Measurements from ENCODE around the gene CORT. TPM values are rescaled to one million over a fixed set of nuclear protein-coding genes. Genes with fewer than 3 reads are reported as not detected.

CORT gene
- total RNA-seq, 1 donor from 2014 or later: not detected

GRCh38 chr1:10428984-10429383 is 20.8 kb upstream of the CORT start:
- Mint-ChIP-seq H3K4me1 (ENCODE audit: low read depth) (peaks cover 18% of the 10 kb centered on the region), H3K9me3 (ENCODE audit: low read depth) (no peaks in the 10 kb centered on the region), H3K27ac (ENCODE audit: unreplicated experiment) (no peak overlapping the region), H3K36me3 (ENCODE audit: low read depth) (no peaks in the 10 kb centered on the region), H3K4me3 (ENCODE audit: unreplicated experiment) (no peak overlapping the region), H3K27me3 (ENCODE audit: low read depth) (no peaks in the 10 kb centered on the region)
- DNase-seq (ENCODE audit: low spot score): no peak
- TF ChIP-seq, protein P1, sequence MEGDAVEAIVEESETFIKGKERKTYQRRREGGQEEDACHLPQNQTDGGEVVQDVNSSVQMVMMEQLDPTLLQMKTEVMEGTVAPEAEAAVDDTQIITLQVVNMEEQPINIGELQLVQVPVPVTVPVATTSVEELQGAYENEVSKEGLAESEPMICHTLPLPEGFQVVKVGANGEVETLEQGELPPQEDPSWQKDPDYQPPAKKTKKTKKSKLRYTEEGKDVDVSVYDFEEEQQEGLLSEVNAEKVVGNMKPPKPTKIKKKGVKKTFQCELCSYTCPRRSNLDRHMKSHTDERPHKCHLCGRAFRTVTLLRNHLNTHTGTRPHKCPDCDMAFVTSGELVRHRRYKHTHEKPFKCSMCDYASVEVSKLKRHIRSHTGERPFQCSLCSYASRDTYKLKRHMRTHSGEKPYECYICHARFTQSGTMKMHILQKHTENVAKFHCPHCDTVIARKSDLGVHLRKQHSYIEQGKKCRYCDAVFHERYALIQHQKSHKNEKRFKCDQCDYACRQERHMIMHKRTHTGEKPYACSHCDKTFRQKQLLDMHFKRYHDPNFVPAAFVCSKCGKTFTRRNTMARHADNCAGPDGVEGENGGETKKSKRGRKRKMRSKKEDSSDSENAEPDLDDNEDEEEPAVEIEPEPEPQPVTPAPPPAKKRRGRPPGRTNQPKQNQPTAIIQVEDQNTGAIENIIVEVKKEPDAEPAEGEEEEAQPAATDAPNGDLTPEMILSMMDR (IDR thresholded peaks at IDR 0.05): no peak

GRCh38 chr1:10429868-10430215 is 20.0 kb upstream of the CORT start:
- TF ChIP-seq, protein P1 (IDR thresholded peaks at IDR 0.05): no peak
- peak overlapping the region; percentile 88 for H3K4me3 Mint-ChIP-seq (ENCODE audit: unreplicated experiment)
- no peaks in the 10 kb centered on the region for H3K9me3 Mint-ChIP-seq (ENCODE audit: low read depth)
- no peak overlapping the region for H3K27ac Mint-ChIP-seq (ENCODE audit: unreplicated experiment)
- H3K4me1 Mint-ChIP-seq (ENCODE audit: low read depth): peaks cover 17% of the 10 kb centered on the region
- no peaks in the 10 kb centered on the region for H3K36me3 Mint-ChIP-seq (ENCODE audit: low read depth)
- no peak for DNase-seq (ENCODE audit: low spot score)
- H3K27me3 Mint-ChIP-seq (ENCODE audit: low read depth): no peaks in the 10 kb centered on the region

GRCh38 chr1:10430216-10431069 is 19.4 kb upstream of the CORT start, which contains the start of gene CENPS:
Gene CENPS, plus strand, starts transcription at chr1:10430433. Its CDS starts 85 bp downstream, at chr1:10430518.
- no peak for DNase-seq (ENCODE audit: low spot score)
- Mint-ChIP-seq H3K4me1 (ENCODE audit: low read depth) (peaks cover 17% of the 10 kb centered on the region), H3K36me3 (ENCODE audit: low read depth) (no peaks in the 10 kb centered on the region), H3K27me3 (ENCODE audit: low read depth) (no peaks in the 10 kb centered on the region), H3K27ac (ENCODE audit: unreplicated experiment) (peak within 1 kb of the TSS; percentile 80), H3K9me3 (ENCODE audit: low read depth) (no peaks in the 10 kb centered on the region), H3K4me3 (ENCODE audit: unreplicated experiment) (peak within 1 kb of the TSS; percentile 88)
- TF ChIP-seq, protein P1 (IDR thresholded peaks at IDR 0.05): peak; percentile 96

DNA sequence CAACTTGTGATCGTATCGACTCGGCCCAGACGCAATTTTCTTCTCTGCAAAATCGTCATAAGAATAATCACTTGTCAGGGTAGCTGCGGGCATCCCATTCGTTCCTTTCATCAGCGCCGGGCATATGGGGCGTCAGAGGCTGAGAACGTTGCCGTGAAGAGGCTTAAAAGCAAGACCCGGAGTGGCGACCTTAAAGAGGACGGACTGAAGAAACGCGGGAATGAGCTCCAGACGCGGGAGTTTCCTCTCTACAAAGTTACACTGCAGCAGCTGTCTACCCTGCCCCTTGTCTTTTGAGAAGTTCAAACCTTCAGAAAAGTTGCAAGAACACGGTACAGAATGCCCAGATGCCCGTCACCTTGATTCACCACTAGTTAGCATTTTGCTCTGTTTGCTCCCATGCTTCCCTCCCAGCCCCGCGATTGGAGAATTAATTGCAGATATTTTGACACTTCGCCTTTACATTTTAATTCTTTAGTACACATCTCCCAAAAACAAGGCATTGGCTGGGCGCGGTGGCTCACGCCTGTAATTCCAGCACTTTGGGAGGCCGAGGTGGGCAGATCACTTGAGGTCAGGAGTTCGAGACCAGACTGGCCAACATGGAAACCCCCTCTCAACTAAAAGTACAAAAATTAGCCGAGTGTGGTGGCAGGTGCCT is 18.6 kb upstream of the CORT start:
- H3K9me3 Mint-ChIP-seq (ENCODE audit: low read depth): no peaks in the 10 kb centered on the region
- peak overlapping the region; percentile 68 for H3K27ac Mint-ChIP-seq (ENCODE audit: unreplicated experiment)
- H3K27me3 Mint-ChIP-seq (ENCODE audit: low read depth): no peaks in the 10 kb centered on the region
- H3K4me3 Mint-ChIP-seq (ENCODE audit: unreplicated experiment): peak overlapping the region; percentile 88
- TF ChIP-seq, protein P1 (IDR thresholded peaks at IDR 0.05): no peak
- H3K36me3 Mint-ChIP-seq (ENCODE audit: low read depth): no peaks in the 10 kb centered on the region
- H3K4me1 Mint-ChIP-seq (ENCODE audit: low read depth): peaks cover 17% of the 10 kb centered on the region
- no peak for DNase-seq (ENCODE audit: low spot score)

DNA sequence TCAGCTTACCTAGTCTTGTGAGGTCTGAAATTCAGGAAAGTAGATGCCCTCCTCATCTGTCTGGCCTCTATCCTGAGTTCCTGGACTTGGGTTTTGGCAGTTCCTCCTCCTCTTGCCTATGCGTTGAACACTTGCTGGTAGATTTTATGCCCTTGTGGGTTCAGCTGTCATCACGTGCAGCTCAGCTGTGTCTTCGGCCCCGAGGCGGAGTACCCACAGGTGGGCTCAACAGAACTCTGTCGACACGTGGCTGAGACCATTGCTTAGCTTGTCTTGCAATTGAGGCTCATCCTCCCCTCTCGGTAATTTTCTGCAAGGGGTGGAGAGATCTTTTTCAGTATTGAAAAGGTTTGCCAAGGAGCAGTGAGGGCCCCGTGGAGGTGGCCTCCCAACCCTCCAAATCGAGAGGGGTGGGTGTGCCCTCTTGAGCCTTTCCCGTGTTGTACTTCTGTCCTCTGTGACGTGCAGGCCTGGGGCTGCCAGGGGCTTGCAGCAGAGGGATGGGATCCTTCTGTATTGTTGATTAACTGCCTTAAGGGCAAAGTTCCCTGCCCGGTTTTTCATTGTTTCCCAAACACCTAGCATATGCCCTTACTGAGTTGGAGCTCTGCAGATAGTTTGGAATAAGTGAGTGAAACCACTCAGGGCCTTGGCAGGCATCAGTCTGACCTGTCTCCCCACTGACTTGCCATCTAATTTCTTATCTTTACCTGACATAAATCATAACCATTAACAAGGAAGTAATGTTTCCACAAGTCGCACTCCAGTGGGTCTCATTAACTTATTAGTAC is 16.7 kb upstream of the CORT start:
- no peak for DNase-seq (ENCODE audit: low spot score)
- TF ChIP-seq, protein P1 (IDR thresholded peaks at IDR 0.05): no peak
- H3K9me3 Mint-ChIP-seq (ENCODE audit: low read depth): no peaks in the 10 kb centered on the region

More for the DNA sequence above, 16.7 kb upstream of the CORT start:
- H3K36me3 Mint-ChIP-seq (ENCODE audit: low read depth): no peaks in the 10 kb centered on the region
- H3K4me3 Mint-ChIP-seq (ENCODE audit: unreplicated experiment): no peak overlapping the region
- H3K4me1 Mint-ChIP-seq (ENCODE audit: low read depth): peaks cover 14% of the 10 kb centered on the region
- no peak overlapping the region for H3K27ac Mint-ChIP-seq (ENCODE audit: unreplicated experiment)
- no peaks in the 10 kb centered on the region for H3K27me3 Mint-ChIP-seq (ENCODE audit: low read depth)

Data from chondrocyte (in vitro differentiated cells).